Activated CD8-positive, alpha-beta T cell treated with anti-CD3 and anti-CD28 coated beads for 36 hours (primary cell): ENCODE data around the gene SDSL. TPM values are rescaled to one million over a fixed set of nuclear protein-coding genes. Genes with fewer than 3 reads are reported as not detected.

ENCODE experiments used
- ATAC-seq: fragments of 200-7000 bp; cut with Tn5 transposase; one replicate; pipeline ENCODE4 v1.10.0; 2021; ENCODE audit warnings: mild to moderate bottlenecking, moderate library complexity
- CTCF ChIA-PET: fragments of 350-600 bp; sonication (Branson Sonifier 250); formaldehyde crosslinking; loops from one replicate; lab custom pipeline; 2021; ENCODE audit warnings: antibody characterized with exemption; lab: Charles Lee
- POLR2A ChIA-PET: fragments of 350-600 bp; sonication (Branson Sonifier 250); formaldehyde crosslinking; loops from one replicate; lab custom pipeline; 2021; ENCODE audit warnings: antibody characterized with exemption; lab: Charles Lee
- DNase-seq: peaks from one replicate; pipeline ENCODE4 v3.0.0-alpha.2; 2020
- H3K27ac Mint-ChIP-seq: one replicate; pipeline ENCODE4 v1.8.0; 2021; ENCODE audit warnings: mild to moderate bottlenecking, mixed read lengths
- H3K27me3 Mint-ChIP-seq: one replicate; pipeline ENCODE4 v1.8.0; 2021; ENCODE audit warnings: mixed read lengths
- H3K36me3 Mint-ChIP-seq: one replicate; pipeline ENCODE4 v1.8.0; 2021; ENCODE audit warnings: low read depth, mixed read lengths
- H3K4me1 Mint-ChIP-seq: one replicate; pipeline ENCODE4 v1.8.0; 2021; ENCODE audit warnings: low read depth, mixed read lengths
- H3K4me3 Mint-ChIP-seq: one replicate; pipeline ENCODE4 v1.8.0; 2021; ENCODE audit warnings: mild to moderate bottlenecking, moderate library complexity, mixed read lengths
- H3K9me3 Mint-ChIP-seq: one replicate; pipeline ENCODE4 v1.8.0; 2021; ENCODE audit warnings: mixed read lengths
- intact Hi-C: fragments of 100-400 bp; cut with micrococcal nuclease; formaldehyde crosslinking; loops from one replicate; pipeline ENCODE4 v1.10.0; 2022
- total RNA-seq, 2 experiments: library from RNA; stranded (reverse); gene quantifications; one replicate each; pipeline ENCODE4 v1.2.3, GENCODE V29; 2021
- TF ChIP-seq, protein P1 (sequence below): fragments of 200-600 bp; IDR thresholded peaks from one replicate; pipeline ENCODE4 v1.8.0; 2022; ENCODE audit warnings: antibody characterized with exemption, mild to moderate bottlenecking

Gene SDSL
- total RNA-seq, 2 experiments from 2014 or later: not detected

DNA sequence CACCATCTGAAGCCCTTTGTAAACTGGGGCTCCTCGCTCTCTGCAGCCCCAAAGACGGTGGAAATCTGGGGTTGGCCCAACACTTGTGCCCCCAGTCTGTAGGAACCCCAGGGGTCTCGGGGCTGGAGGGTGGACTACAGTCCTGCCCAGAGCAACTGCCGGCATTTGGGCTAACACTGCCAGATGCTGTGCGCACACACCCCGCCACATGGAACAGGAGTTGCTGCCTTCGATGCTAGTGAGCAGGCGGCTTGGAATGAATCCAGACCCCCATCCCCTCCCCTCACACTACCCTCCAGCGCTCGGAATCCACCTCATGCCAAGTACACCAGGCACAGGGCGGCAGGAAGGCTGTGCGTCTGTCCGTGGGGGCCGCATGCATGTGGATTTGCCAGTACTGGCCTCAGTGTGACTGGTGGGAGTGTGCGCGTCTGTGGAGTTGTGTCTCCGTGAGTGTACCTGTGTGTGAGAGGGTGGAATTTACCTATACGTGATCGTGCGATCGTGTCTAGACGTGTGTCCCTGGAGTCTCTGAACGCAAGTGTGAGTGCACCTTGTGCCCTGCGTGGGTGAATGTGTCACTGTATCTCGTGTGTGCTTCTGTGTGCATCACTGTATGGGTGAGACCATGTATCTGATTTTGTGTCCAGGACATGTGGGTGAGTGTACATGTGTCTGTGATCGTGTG lies 44.4 kb downstream of the SDSL start:
- DNase-seq (no peak), ATAC-seq (no peak)
- no peak overlapping the region for H3K4me3 Mint-ChIP-seq
- CTCF ChIA-PET: no interaction called here
- no peaks in the 10 kb centered on the region for H3K36me3 Mint-ChIP-seq
- POLR2A ChIA-PET: no interaction called here
- no peaks in the 10 kb centered on the region for H3K9me3 Mint-ChIP-seq
- TF ChIP-seq, protein P1, sequence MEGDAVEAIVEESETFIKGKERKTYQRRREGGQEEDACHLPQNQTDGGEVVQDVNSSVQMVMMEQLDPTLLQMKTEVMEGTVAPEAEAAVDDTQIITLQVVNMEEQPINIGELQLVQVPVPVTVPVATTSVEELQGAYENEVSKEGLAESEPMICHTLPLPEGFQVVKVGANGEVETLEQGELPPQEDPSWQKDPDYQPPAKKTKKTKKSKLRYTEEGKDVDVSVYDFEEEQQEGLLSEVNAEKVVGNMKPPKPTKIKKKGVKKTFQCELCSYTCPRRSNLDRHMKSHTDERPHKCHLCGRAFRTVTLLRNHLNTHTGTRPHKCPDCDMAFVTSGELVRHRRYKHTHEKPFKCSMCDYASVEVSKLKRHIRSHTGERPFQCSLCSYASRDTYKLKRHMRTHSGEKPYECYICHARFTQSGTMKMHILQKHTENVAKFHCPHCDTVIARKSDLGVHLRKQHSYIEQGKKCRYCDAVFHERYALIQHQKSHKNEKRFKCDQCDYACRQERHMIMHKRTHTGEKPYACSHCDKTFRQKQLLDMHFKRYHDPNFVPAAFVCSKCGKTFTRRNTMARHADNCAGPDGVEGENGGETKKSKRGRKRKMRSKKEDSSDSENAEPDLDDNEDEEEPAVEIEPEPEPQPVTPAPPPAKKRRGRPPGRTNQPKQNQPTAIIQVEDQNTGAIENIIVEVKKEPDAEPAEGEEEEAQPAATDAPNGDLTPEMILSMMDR: no peak
- H3K27me3 Mint-ChIP-seq: peaks cover 70% of the 10 kb centered on the region
- H3K27ac Mint-ChIP-seq: no peak overlapping the region
- intact Hi-C loops: no loop called here
- peaks cover 17% of the 10 kb centered on the region for H3K4me1 Mint-ChIP-seq

DNA sequence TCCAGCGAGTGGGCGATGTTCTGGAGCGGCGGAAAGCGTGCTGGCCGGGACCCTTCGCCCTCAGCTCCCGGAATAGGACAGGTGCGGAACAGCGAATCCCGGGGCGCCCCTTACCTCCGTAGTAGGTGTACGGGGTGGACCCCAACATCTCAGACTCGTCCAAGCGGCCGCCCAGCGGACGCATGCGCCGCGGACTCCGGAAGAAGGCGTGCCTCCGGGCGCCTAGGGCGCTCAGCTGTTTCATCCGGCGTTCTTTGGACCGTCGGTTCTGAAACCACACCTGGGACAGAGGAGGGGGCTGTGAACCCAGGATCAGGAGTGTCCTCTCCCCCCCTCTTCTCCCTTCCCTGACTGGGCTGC lies 44.9 kb downstream of the SDSL start:
- TF ChIP-seq, protein P1: no peak
- Mint-ChIP-seq H3K4me3 (no peak overlapping the region), H3K9me3 (no peaks in the 10 kb centered on the region), H3K36me3 (no peaks in the 10 kb centered on the region), H3K27ac (no peak overlapping the region), H3K27me3 (peaks cover 73% of the 10 kb centered on the region), H3K4me1 (peaks cover 20% of the 10 kb centered on the region)
- intact Hi-C loops: no loop called here
- DNase-seq: no peak
- ChIA-PET POLR2A (no interaction called here), CTCF (no interaction called here)
- no peak for ATAC-seq

DNA sequence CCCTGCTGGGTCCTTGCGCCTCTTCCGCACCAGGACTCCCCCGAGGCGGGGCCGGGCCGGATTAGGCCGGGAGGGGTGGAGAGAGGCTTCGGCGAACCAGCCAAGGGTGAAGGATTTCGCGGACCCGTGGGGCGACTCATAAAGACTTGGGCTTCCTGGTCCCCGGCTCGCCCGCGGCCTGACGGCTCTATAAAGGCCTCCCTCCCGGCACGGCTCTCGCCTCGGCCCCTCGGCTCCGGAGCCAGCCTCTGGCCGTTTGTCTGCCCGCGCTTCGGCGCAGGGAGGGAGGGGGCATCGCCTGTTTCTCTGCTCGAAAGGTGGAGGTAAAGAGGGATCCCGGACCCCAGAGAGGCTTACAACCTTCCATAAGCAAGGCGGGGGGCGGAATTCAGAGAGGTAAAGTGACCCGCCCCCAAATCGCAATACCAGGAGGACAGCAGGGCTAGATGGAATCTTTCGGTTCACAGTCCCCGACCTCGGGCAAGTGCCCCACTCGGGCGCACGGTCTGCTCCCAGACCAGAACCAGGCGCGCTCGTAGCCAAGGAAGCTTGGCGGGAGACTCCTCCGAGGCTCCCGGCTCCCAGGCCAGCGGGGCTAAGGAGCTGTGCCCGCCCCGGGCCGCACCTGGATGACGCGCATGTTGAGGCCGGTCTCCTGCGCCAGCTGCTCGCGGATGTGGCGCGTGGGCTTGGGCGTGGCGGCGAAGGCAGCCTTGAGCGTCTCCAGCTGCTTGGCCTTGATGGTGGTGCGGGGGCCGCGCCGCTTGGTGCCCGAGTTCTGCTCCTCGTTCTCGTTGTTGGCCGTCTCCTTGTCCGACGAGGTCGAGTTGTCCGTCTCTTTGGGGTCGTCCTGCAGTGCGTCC lies 45.6 kb downstream of the SDSL start:
- POLR2A ChIA-PET: no interaction called here
- Mint-ChIP-seq H3K27ac (no peak overlapping the region), H3K9me3 (no peaks in the 10 kb centered on the region), H3K4me1 (peaks cover 17% of the 10 kb centered on the region), H3K4me3 (no peak overlapping the region), H3K36me3 (no peaks in the 10 kb centered on the region), H3K27me3 (peaks cover 75% of the 10 kb centered on the region)
- CTCF ChIA-PET: no interaction called here
- intact Hi-C loops: no loop called here
- DNase-seq (no peak), ATAC-seq (no peak)
- TF ChIP-seq, protein P1: no peak

DNA sequence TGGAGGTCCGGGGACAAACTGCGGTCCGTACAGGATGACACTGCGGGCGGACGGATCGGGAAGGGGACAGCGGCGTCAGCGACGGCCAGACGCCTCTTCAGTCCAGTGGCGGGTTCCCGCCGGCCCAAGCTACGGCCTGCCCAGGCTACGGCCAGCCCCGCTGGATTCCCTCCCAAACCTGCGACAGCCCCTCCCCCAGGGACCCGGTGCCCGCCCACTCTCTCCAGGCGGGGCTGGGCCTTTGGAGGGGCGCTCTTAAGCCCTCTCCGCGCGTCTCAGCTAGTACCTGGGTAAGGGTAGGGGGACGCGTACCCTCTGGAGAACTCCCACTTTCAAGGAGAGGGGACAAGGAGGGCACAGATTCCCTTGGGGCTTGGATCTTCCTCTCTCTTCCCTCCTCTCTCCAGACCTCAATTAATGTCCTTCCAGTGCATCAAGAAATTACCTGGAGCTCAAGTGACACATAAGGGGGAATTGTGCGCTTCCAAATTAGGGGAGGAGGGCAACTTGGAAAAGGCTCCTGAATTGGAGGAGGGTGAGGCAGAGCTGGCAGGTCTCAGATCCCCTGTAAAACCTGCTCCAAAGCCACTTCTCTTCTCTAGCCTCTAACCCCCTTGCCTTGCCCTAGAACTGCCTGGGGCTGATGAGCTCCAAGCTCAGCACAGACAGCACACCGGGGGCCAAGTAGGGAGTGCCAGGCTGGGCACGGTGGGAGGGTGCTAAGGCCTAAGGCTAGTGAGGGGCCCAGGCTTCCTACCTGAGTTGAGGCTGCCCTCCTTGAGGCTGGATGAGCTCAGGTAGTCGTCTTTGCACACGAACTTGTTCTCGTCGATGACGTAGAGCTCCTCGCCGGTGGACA lies 46.4 kb downstream of the SDSL start:
- TF ChIP-seq, protein P1: no peak
- peaks cover 78% of the 10 kb centered on the region for H3K27me3 Mint-ChIP-seq
- H3K27ac Mint-ChIP-seq: no peak overlapping the region
- ATAC-seq (no peak), DNase-seq (no peak)
- H3K4me1 Mint-ChIP-seq: peaks cover 16% of the 10 kb centered on the region
- ChIA-PET POLR2A (interaction anchor here (0.6 kb wide), 1 partner anchor 273 kb away, joined by 3 read pairs; no protein-coding TSS in a partner anchor), CTCF (interaction anchor here (0.9 kb wide), 2 partner anchors 9 to 43 kb away, joined by 3 to 4 read pairs; no protein-coding TSS in a partner anchor)
- intact Hi-C loops: no loop called here
- no peaks in the 10 kb centered on the region for H3K9me3 Mint-ChIP-seq
- H3K36me3 Mint-ChIP-seq: no peaks in the 10 kb centered on the region
- H3K4me3 Mint-ChIP-seq: no peak overlapping the region
